ENCODE measurements around the gene ITIH5. TPM values are rescaled to one million over a fixed set of nuclear protein-coding genes. Genes with fewer than 3 reads are reported as not detected.

ITIH5 gene
- total and polyA plus RNA-seq, 2 of the 8 experiments (the other 6 are each of a cell fraction or from before 2014, with no cell fraction given), result 5.8 to 7.6 TPM

DNA sequence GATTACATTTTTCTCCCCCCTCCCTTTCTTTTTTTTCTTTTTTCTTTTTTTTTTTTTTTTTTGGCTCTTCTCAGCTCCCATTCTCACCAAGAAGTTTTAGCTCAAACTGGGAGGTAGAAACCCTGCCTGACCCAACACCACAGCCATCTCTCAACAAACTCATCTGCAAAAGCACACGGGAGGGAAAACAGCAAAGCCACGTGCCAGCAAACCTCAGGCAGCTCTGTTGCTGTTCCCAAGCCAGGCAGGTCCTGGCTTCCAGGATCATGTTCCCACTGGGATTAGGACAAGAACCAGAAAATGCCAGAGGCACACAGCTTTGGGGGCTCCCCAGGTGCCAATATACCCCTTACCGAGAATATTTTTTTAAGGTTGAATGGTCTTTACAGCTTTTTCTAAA lies 56.7 kb downstream of the ITIH5 start (continued):
- TF ChIP-seq RAD21 (IDR thresholded peaks at IDR 0.05 in 1 of 2, conservative IDR thresholded peaks at IDR 0.05 in 1 of 2; ENCODE audit: low read depth in 2 of 2, low read length in 2 of 2), result no peak
- no peak for TF ChIP-seq SIX5 (IDR thresholded peaks at IDR 0.05; ENCODE audit: low read depth, low read length)
- TF ChIP-seq SP1 (IDR thresholded peaks at IDR 0.05; ENCODE audit: low read depth, low read length), result no peak
- TF ChIP-seq CTBP2 (IDR thresholded peaks at IDR 0.05; ENCODE audit: borderline replicate concordance, insufficient read depth, insufficient read length, low read length), result no peak

Data from H1 (cell line).